Gastroesophageal sphincter (tissue), 3 donors: ENCODE data around the gene DCDC2B.

Experiments used
- EP300 ChIP-seq: sonication (generic); formaldehyde crosslinking; IDR thresholded peaks from one replicate; pipeline ENCODE4 v1.6.1; 2017; ENCODE audit warnings: antibody characterized with exemption, mild to moderate bottlenecking
- POLR2A ChIP-seq, 2 donors: fragments of 450-650 bp; IDR thresholded peaks; one replicate each; pipeline ENCODE4 v1.6.1; 2017; ENCODE audit warnings: antibody characterized with exemption in 2 of 2, mild to moderate bottlenecking in 2 of 2, moderate library complexity in 1 of 2
- POLR2AphosphoS5 ChIP-seq: sonication (generic); formaldehyde crosslinking; IDR thresholded peaks from one replicate; pipeline ENCODE4 v1.6.1; 2017; ENCODE audit warnings: antibody characterized with exemption
- TF ChIP-seq, protein P1 (sequence below), 4 experiments: fragments of 200-600 bp in 2 of 4; fragments of 450-650 bp in 2 of 4; sonication (generic) in 1 of 4; IDR thresholded peaks; one replicate each; pipeline ENCODE4 v1.5.1; 2017 to 2019; ENCODE audit warnings: antibody characterized with exemption in 4 of 4, mild to moderate bottlenecking in 2 of 4, moderate library complexity in 2 of 4

DNA sequence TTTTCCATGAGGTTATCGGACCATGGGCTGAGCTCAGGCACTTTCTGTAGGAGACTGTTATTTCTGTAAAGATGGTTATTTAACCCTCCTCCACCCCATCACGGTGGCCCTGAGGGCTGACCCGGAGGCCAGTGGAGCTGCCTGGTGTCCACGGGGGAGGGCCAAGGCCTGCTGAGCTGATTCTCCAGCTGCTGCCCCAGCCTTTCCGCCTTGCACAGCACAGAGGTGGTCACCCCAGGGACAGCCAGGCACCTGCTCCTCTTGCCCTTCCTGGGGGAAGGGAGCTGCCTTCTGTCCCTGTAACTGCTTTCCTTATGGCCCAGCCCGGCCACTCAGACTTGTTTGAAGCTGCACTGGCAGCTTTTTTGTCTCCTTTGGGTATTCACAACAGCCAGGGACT, 11.1 kb upstream of the DCDC2B start:
- TF ChIP-seq, protein P1, sequence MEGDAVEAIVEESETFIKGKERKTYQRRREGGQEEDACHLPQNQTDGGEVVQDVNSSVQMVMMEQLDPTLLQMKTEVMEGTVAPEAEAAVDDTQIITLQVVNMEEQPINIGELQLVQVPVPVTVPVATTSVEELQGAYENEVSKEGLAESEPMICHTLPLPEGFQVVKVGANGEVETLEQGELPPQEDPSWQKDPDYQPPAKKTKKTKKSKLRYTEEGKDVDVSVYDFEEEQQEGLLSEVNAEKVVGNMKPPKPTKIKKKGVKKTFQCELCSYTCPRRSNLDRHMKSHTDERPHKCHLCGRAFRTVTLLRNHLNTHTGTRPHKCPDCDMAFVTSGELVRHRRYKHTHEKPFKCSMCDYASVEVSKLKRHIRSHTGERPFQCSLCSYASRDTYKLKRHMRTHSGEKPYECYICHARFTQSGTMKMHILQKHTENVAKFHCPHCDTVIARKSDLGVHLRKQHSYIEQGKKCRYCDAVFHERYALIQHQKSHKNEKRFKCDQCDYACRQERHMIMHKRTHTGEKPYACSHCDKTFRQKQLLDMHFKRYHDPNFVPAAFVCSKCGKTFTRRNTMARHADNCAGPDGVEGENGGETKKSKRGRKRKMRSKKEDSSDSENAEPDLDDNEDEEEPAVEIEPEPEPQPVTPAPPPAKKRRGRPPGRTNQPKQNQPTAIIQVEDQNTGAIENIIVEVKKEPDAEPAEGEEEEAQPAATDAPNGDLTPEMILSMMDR (IDR thresholded peaks at IDR 0.05), result no peak
- TF ChIP-seq POLR2A (IDR thresholded peaks at IDR 0.05), result no peak
- TF ChIP-seq EP300, result no peak
- no peak for TF ChIP-seq POLR2AphosphoS5
